PC-9 (cell line): ENCODE results near the gene MICALL1. TPM values are rescaled to one million over a fixed set of nuclear protein-coding genes. Genes with fewer than 3 reads are reported as not detected.
"Not testable (repeated sequence)": the region's sequence is repeated elsewhere in the genome, so short reads cannot be mapped to it uniquely, and the experiment has no call there.

Experiments used
- BruUV-seq: library from RNA; stranded (reverse); fragments of 400-500 nt; replicated peaks from 2 replicates; lab custom pipeline; 2021; lab: Mats Ljungman, UMichigan
- CTCF ChIA-PET: fragments of 300-600 bp; sonication (Branson Sonifier 250); formaldehyde crosslinking; loops from one replicate; lab custom pipeline; 2022; ENCODE audit warnings: antibody characterized with exemption; lab: Charles Lee
- POLR2A ChIA-PET: fragments of 300-600 bp; sonication (Branson Sonifier 250); formaldehyde crosslinking; loops from one replicate; lab custom pipeline; 2022; ENCODE audit warnings: antibody characterized with exemption; ENCODE audit not compliant: unreplicated experiment; lab: Charles Lee
- DNase-seq, 2 experiments: peaks; one replicate each; pipeline versions ENCODE4 v3.0.0 to v3.0.0-alpha.2; 2015 to 2022; ENCODE audit warnings: mixed read lengths in 1 of 2
- H2AFZ ChIP-seq: fragments of 200-600 bp; sonication (generic); 2 replicates; pipeline ENCODE4 v1.8.1; 2017; ENCODE audit warnings: antibody characterized with exemption
- H3F3A ChIP-seq: fragments of 200-600 bp; sonication (generic); 2 replicates; pipeline ENCODE4 v1.8.1; 2017; ENCODE audit warnings: antibody characterized with exemption, mild to moderate bottlenecking, low read depth; ENCODE audit not compliant: insufficient read depth
- H3K27ac ChIP-seq: fragments of 200-600 bp; sonication (generic); 2 replicates; pipeline ENCODE4 v1.6.1; 2016; ENCODE audit warnings: mixed run types
- H3K27me3 ChIP-seq: fragments of 200-600 bp; sonication (generic); 2 replicates; pipeline ENCODE4 v1.6.1; 2016; ENCODE audit warnings: low read depth, mixed run types; ENCODE audit not compliant: insufficient read depth
- H3K36me3 ChIP-seq: fragments of 200-600 bp; sonication (generic); 2 replicates; pipeline ENCODE4 v1.6.1; 2016; ENCODE audit warnings: low read depth, mixed run types
- H3K4me1 ChIP-seq: fragments of 200-600 bp; sonication (generic); replicated peaks from 2 replicates; pipeline ENCODE4 v1.6.1; 2016; ENCODE audit warnings: mixed run types; ENCODE audit not compliant: insufficient read depth
- H3K4me2 ChIP-seq: fragments of 200-600 bp; sonication (generic); 2 replicates; pipeline ENCODE4 v1.6.1; 2017; ENCODE audit warnings: mixed run types
- H3K4me3 ChIP-seq: fragments of 200-600 bp; sonication (generic); 2 replicates; pipeline ENCODE4 v1.6.1; 2016; ENCODE audit warnings: mixed run types
- H3K79me2 ChIP-seq: fragments of 200-600 bp; sonication (generic); 2 replicates; pipeline ENCODE4 v1.6.1; 2017; ENCODE audit warnings: low read depth, mixed run types
- H3K9me2 ChIP-seq: fragments of 200-600 bp; sonication (generic); 2 replicates; pipeline ENCODE4 v1.8.1; 2017; ENCODE audit warnings: mild to moderate bottlenecking; ENCODE audit not compliant: insufficient read depth
- H3K9me3 ChIP-seq: fragments of 200-600 bp; sonication (generic); 2 replicates; pipeline ENCODE4 v1.8.1; 2016; ENCODE audit warnings: low read depth; ENCODE audit not compliant: insufficient read depth
- H4K20me1 ChIP-seq: fragments of 200-600 bp; sonication (generic); 2 replicates; pipeline ENCODE4 v1.8.1; 2017; ENCODE audit not compliant: insufficient read depth
- CTCF ChIP-seq: fragments of 200-600 bp; sonication (generic); conservative IDR thresholded peaks from 2 replicates; pipeline ENCODE4 v1.6.1; 2017; ENCODE audit warnings: mixed run types, antibody characterized with exemption, mild to moderate bottlenecking, moderate library complexity
- EZH2 ChIP-seq: fragments of 200-600 bp; sonication (generic); IDR thresholded peaks from 2 replicates; pipeline ENCODE4 v1.8.0; 2017; ENCODE audit warnings: antibody characterized with exemption, low read depth
- intact Hi-C: fragments of 100-400 bp; cut with micrococcal nuclease; formaldehyde crosslinking; loops from one replicate; pipeline ENCODE4 v1.10.0; 2022; ENCODE audit not compliant: unreplicated experiment
- total RNA-seq: library from RNA; stranded (reverse); gene quantifications from 2 replicates; pipeline ENCODE4 v1.2.3, GENCODE V29; 2021

The MICALL1 gene
- total RNA-seq, 1 experiment from 2014 or later = 113 TPM

GRCh38 chr22:37954686-37955085 lies 48.6 kb downstream of the MICALL1 start:
- DNase-seq = no peak
- no peak overlapping the region for H2AFZ ChIP-seq
- no peaks in the 10 kb centered on the region; the same call in 1 of the 2 replicates for H4K20me1 ChIP-seq
- no peak for TF ChIP-seq CTCF
- no peaks in the 10 kb centered on the region for H3K27me3 ChIP-seq
- no peak overlapping the region for H3K27ac ChIP-seq
- CTCF ChIA-PET = interaction anchor here (0.6 to 2.3 kb wide), 5 partner anchors 11 to 312 kb away, joined by 8 to 20 read pairs (median 12); no protein-coding TSS in a partner anchor
- intact Hi-C loops = loop anchor here (5.0 kb wide), 1 partner anchor 112 kb away; the partner anchor contains the start of gene ANKRD54
- peaks cover 18% of the 10 kb centered on the region for H3F3A ChIP-seq
- peaks cover 35% of the 10 kb centered on the region for H3K79me2 ChIP-seq
- peaks cover 24% of the 10 kb centered on the region for H3K36me3 ChIP-seq
- POLR2A ChIA-PET = interaction anchor here (0.6 to 0.7 kb wide), 4 partner anchors 88 to 400 kb away, joined by 4 to 11 read pairs (median 4); no protein-coding TSS in a partner anchor
- BruUV-seq = no TSS peak
- H3K4me1 ChIP-seq = peaks cover 18% of the 10 kb centered on the region
- H3K4me3 ChIP-seq = peak overlapping the region; percentile 68
- H3K9me2 ChIP-seq = no peaks in the 10 kb centered on the region
- no peaks in the 10 kb centered on the region for H3K9me3 ChIP-seq
- peak overlapping the region; percentile 89 for H3K4me2 ChIP-seq

GRCh38 chr22:37955825-37956397 lies 49.8 kb downstream of the MICALL1 start:
- Histone ChIP-seq H3F3A (peaks cover 16% of the 10 kb centered on the region), H3K79me2 (peaks cover 35% of the 10 kb centered on the region), H3K36me3 (peaks cover 25% of the 10 kb centered on the region), H3K4me1 (peaks cover 18% of the 10 kb centered on the region)
- BruUV-seq, H3K9me3 ChIP-seq, H4K20me1 ChIP-seq, DNase-seq, H3K27me3 ChIP-seq, H3K27ac ChIP-seq, POLR2A ChIA-PET, intact Hi-C loops, H3K9me2 ChIP-seq, H2AFZ ChIP-seq, H3K4me2 ChIP-seq, H3K4me3 ChIP-seq, CTCF ChIA-PET: not testable (repeated sequence)

GRCh38 chr22:37957232-37957631 lies 51.1 kb downstream of the MICALL1 start:
- CTCF ChIA-PET = no interaction called here
- intact Hi-C loops = no loop called here
- POLR2A ChIA-PET = no interaction called here
- Histone ChIP-seq H3F3A (peaks cover 7% of the 10 kb centered on the region), H2AFZ (no peak overlapping the region), H3K27me3 (no peaks in the 10 kb centered on the region), H3K36me3 (peaks cover 38% of the 10 kb centered on the region), H3K4me3 (no peak overlapping the region), H3K4me2 (no peak overlapping the region), H3K9me2 (no peaks in the 10 kb centered on the region), H3K27ac (no peak overlapping the region), H4K20me1 (no peaks in the 10 kb centered on the region; the same call in 1 of the 2 replicates), H3K79me2 (peaks cover 35% of the 10 kb centered on the region), H3K9me3 (no peaks in the 10 kb centered on the region), H3K4me1 (peaks cover 14% of the 10 kb centered on the region)
- TF ChIP-seq CTCF (no peak), EZH2 (no peak)
- DNase-seq = no peak
- BruUV-seq = no TSS peak
